RWPE1 (cell line): Measurements from ENCODE around the gene DCTN4.

Source experiments
- CTCF ChIA-PET: fragments of 350-600 bp; sonication (Branson Sonifier 250); formaldehyde crosslinking; extraction: SDS; loops from one replicate; lab custom pipeline; 2021; lab: Yijun Ruan, JAX
- POLR2A ChIA-PET: fragments of 400-600 bp; formaldehyde crosslinking; extraction: SDS; loops from one replicate; lab custom pipeline; 2020; ENCODE audit warnings: antibody characterized with exemption; ENCODE audit not compliant: low non-redundant PET; lab: Yijun Ruan, JAX
- DNase-seq: peaks from one replicate; pipeline ENCODE4 v3.0.0; 2012; ENCODE audit warnings: low spot score
- H3K27ac ChIP-seq: fragments of 450-650 bp; 2 replicates; pipeline ENCODE4 v1.5.1; 2017
- CTCF ChIP-seq: fragments of 450-650 bp; conservative IDR thresholded peaks from 2 replicates; pipeline ENCODE4 v1.5.1; 2017; ENCODE audit warnings: low read depth, mild to moderate bottlenecking

DCTN4 gene

GRCh38 chr5:150762211-150762610 is 3.4 kb upstream of the DCTN4 start:
- no peak for TF ChIP-seq CTCF
- ChIA-PET POLR2A (interaction anchor here (0.7 kb wide), 1 partner anchor 27 kb away, joined by 4 read pairs; no protein-coding TSS in a partner anchor), CTCF (no interaction called here)
- peak overlapping the region; percentile 22 for H3K27ac ChIP-seq
- DNase-seq = no peak

- H3K27ac ChIP-seq = peak overlapping the region; percentile 95
- DNase-seq = no peak
- CTCF ChIA-PET = interaction anchor here (0.5 to 2.4 kb wide), 4 partner anchors 19 to 465 kb away, joined by 3 to 9 read pairs (median 4); partner anchors contain the start of gene SMIM3
- no peak for TF ChIP-seq CTCF
- POLR2A ChIA-PET = interaction anchor here (0.8 to 2.3 kb wide), 3 partner anchors 19 to 87 kb away, joined by 3 to 8 read pairs (median 6); partner anchors contain the start of genes RBM22 and SMIM3
Observed at GRCh38 chr5:150759334-150759583, 442 bp upstream of the DCTN4 start.

GRCh38 chr5:150758203-150758530 is 650 bp downstream of the DCTN4 start:
- no peak for DNase-seq
- TF ChIP-seq CTCF = no peak
- CTCF ChIA-PET = interaction anchor here (0.8 to 2.4 kb wide), 2 partner anchors 20 to 1467 kb away, joined by 5 to 9 read pairs; partner anchors contain the start of gene SMIM3
- POLR2A ChIA-PET = interaction anchor here (0.6 to 2.3 kb wide), 6 partner anchors 20 to 1137 kb away, joined by 3 to 8 read pairs (median 4); partner anchors contain the start of genes RBM22 and SMIM3
- H3K27ac ChIP-seq = peak overlapping the region; percentile 95

- DNase-seq = no peak
- TF ChIP-seq CTCF = no peak
- H3K27ac ChIP-seq = no peak overlapping the region
- CTCF ChIA-PET = interaction anchor here (0.6 to 2.4 kb wide), 3 partner anchors 21 to 85 kb away, joined by 3 to 9 read pairs (median 4); partner anchors contain the start of gene SMIM3
- POLR2A ChIA-PET = interaction anchor here (0.8 kb wide), 1 partner anchor 299 kb away, joined by 3 read pairs; no protein-coding TSS in a partner anchor
Observed at GRCh38 chr5:150757087-150757649, 1.6 kb downstream of the DCTN4 start.

- H3K27ac ChIP-seq = no peak overlapping the region
- no peak for TF ChIP-seq CTCF
- ChIA-PET CTCF (interaction anchor here (1.2 kb wide), 1 partner anchor 20 kb away, joined by 3 read pairs; no protein-coding TSS in a partner anchor), POLR2A (no interaction called here)
- no peak for DNase-seq
Observed at GRCh38 chr5:150753863-150754262, 5.0 kb downstream of the DCTN4 start.

GRCh38 chr5:150753463-150753862 is 5.4 kb downstream of the DCTN4 start:
- no peak for DNase-seq
- no peak for TF ChIP-seq CTCF
- ChIA-PET CTCF (interaction anchor here (0.9 kb wide), 1 partner anchor 47 kb away, joined by 4 read pairs; no protein-coding TSS in a partner anchor), POLR2A (no interaction called here)
- no peak overlapping the region for H3K27ac ChIP-seq
